Pulmonary artery endothelial cell (primary cell): ENCODE results near the gene MYPN. TPM values are rescaled to one million over a fixed set of nuclear protein-coding genes. Genes with fewer than 3 reads are reported as not detected.

Experiments used
- DNase-seq: peaks from one replicate; pipeline ENCODE4 v3.0.0-alpha.2; 2011; ENCODE audit warnings: low read depth, low spot score
- total RNA-seq: library from RNA; depleted of rRNA; stranded (reverse); fragments of >200 nt; gene quantifications from 2 replicates; pipeline ENCODE4 v1.2.3, GENCODE V29; 2014

The MYPN gene
- total RNA-seq, 1 donor from 2014 or later, result under 0.01 TPM

- no peak for DNase-seq
These were observed 20.5 kb upstream of the MYPN start for GRCh38 chr10:68088740-68089139.

- DNase-seq, result no peak
These were observed 18.7 kb upstream of the MYPN start for GRCh38 chr10:68090586-68090985.

GRCh38 chr10:68092512-68092911 lies 16.8 kb upstream of the MYPN start:
- DNase-seq, result no peak

- no peak for DNase-seq
These were observed 14.1 kb upstream of the MYPN start for GRCh38 chr10:68095153-68095552.

GRCh38 chr10:68096913-68097516 lies 12.3 kb upstream of the MYPN start:
- peak; percentile 55 for DNase-seq

- no peak for DNase-seq
These were observed 9.6 kb upstream of the MYPN start for GRCh38 chr10:68099736-68100135.

GRCh38 chr10:68101066-68101465 lies 8.2 kb upstream of the MYPN start:
- no peak for DNase-seq

- DNase-seq, result no peak
These were observed 5.9 kb upstream of the MYPN start for GRCh38 chr10:68103261-68103878.

- DNase-seq, result no peak
These were observed 5.4 kb upstream of the MYPN start for GRCh38 chr10:68103901-68104300.

GRCh38 chr10:68105820-68106219 lies 3.5 kb upstream of the MYPN start:
- no peak for DNase-seq

GRCh38 chr10:68106656-68107055 lies 2.6 kb upstream of the MYPN start:
- no peak for DNase-seq

- DNase-seq, result no peak
These were observed 1.6 kb upstream of the MYPN start for GRCh38 chr10:68107651-68108050.

- no peak for DNase-seq
These were observed 1.2 kb upstream of the MYPN start for GRCh38 chr10:68108051-68108450.

- no peak for DNase-seq
These were observed 635 bp upstream of the MYPN start for GRCh38 chr10:68108653-68109052.

GRCh38 chr10:68110027-68110426 lies 739 bp downstream of the MYPN start:
- DNase-seq, result no peak

- DNase-seq, result no peak
These were observed 2.3 kb downstream of the MYPN start for GRCh38 chr10:68111584-68111983.

GRCh38 chr10:68112837-68113236 lies 3.5 kb downstream of the MYPN start:
- no peak for DNase-seq

GRCh38 chr10:68118657-68119056 lies 9.4 kb downstream of the MYPN start:
- no peak for DNase-seq

- no peak for DNase-seq
These were observed 11.9 kb downstream of the MYPN start for GRCh38 chr10:68121020-68121743.

- no peak for DNase-seq
These were observed 12.6 kb downstream of the MYPN start for GRCh38 chr10:68121852-68122251.

- DNase-seq, result no peak
These were observed 15.4 kb downstream of the MYPN start for GRCh38 chr10:68124718-68125117.

GRCh38 chr10:68125772-68126171 lies 16.5 kb downstream of the MYPN start:
- DNase-seq, result no peak

GRCh38 chr10:68128015-68128414 lies 18.7 kb downstream of the MYPN start:
- DNase-seq, result no peak
